Mucosa of rectum (tissue), 2 donors: ENCODE data around the gene SDR42E1.

ENCODE experiments used
- H3K27ac ChIP-seq, 2 donors: one replicate each; pipeline ENCODE4 v1.7.0; 2013; ENCODE audit warnings: inconsistent platforms in 2 of 2, low read depth in 2 of 2, low read length in 2 of 2
- H3K27me3 ChIP-seq, 2 donors: one replicate each; pipeline ENCODE4 v1.7.0; 2013; ENCODE audit warnings: low read length in 2 of 2; ENCODE audit not compliant: control insufficient read depth in 2 of 2, insufficient read depth in 2 of 2
- H3K36me3 ChIP-seq, 2 donors: one replicate each; pipeline ENCODE4 v1.7.0; 2013; ENCODE audit warnings: low read length in 2 of 2; ENCODE audit not compliant: control insufficient read depth in 2 of 2, insufficient read depth in 2 of 2
- H3K4me1 ChIP-seq, 2 donors: one replicate each; pipeline ENCODE4 v1.7.0; 2013; ENCODE audit warnings: low read length in 2 of 2, mild to moderate bottlenecking in 1 of 2; ENCODE audit not compliant: control insufficient read depth in 2 of 2, insufficient read depth in 2 of 2
- H3K4me3 ChIP-seq, 2 donors: one replicate each; pipeline ENCODE4 v1.7.0; 2013; ENCODE audit warnings: low read length in 2 of 2
- H3K9ac ChIP-seq, 2 donors: one replicate each; pipeline ENCODE4 v1.7.0; 2013; ENCODE audit warnings: low read length in 2 of 2, low read depth in 1 of 2, mild to moderate bottlenecking in 1 of 2
- H3K9me3 ChIP-seq, 2 donors: one replicate each; pipeline ENCODE4 v1.7.0; 2013; ENCODE audit warnings: low read length in 2 of 2; ENCODE audit not compliant: control insufficient read depth in 2 of 2
- donor health status: healthy.
- donor health status: Normal muscosa, but diverticular disease.

The SDR42E1 gene

GRCh38 chr16:82008957-82009592 lies 2.2 kb downstream of the SDR42E1 start:
- no peaks in the 10 kb centered on the region for H3K27me3 ChIP-seq
- H3K4me1 ChIP-seq = no peaks in the 10 kb centered on the region
- peaks cover 0 to 2% of the 10 kb centered on the region in 2 donors for H3K9me3 ChIP-seq
- H3K27ac ChIP-seq = no peak overlapping the region
- H3K36me3 ChIP-seq = peaks cover 2 to 5% of the 10 kb centered on the region in 2 donors
- H3K4me3 ChIP-seq = no peak overlapping the region
- H3K9ac ChIP-seq = no peak overlapping the region

GRCh38 chr16:82007189-82007588 lies 4.1 kb downstream of the SDR42E1 start:
- H3K4me3 ChIP-seq = no peak overlapping the region
- no peak overlapping the region for H3K27ac ChIP-seq

GRCh38 chr16:82006036-82006435 lies 5.2 kb downstream of the SDR42E1 start:
- Histone ChIP-seq H3K9me3 (peaks cover 0 to 2% of the 10 kb centered on the region in 2 donors), H3K27me3 (no peaks in the 10 kb centered on the region), H3K36me3 (peaks cover 5 to 7% of the 10 kb centered on the region in 2 donors), H3K9ac (no peak overlapping the region), H3K4me3 (no peak overlapping the region), H3K27ac (no peak overlapping the region), H3K4me1 (no peaks in the 10 kb centered on the region)

More at GRCh38 chr16:82007189-82007588, 4.1 kb downstream of the SDR42E1 start:
- no peak overlapping the region for H3K9ac ChIP-seq
- no peaks in the 10 kb centered on the region for H3K4me1 ChIP-seq
- H3K9me3 ChIP-seq = peaks cover 0 to 2% of the 10 kb centered on the region in 2 donors
- no peaks in the 10 kb centered on the region for H3K27me3 ChIP-seq
- H3K36me3 ChIP-seq = peaks cover 4 to 5% of the 10 kb centered on the region in 2 donors

GRCh38 chr16:82005027-82005830 lies 6.0 kb downstream of the SDR42E1 start:
- no peak overlapping the region for H3K4me3 ChIP-seq
- peaks cover 7 to 8% of the 10 kb centered on the region in 2 donors for H3K36me3 ChIP-seq
- no peaks in the 10 kb centered on the region for H3K27me3 ChIP-seq
- peaks cover 0 to 2% of the 10 kb centered on the region in 2 donors for H3K9me3 ChIP-seq
- no peak overlapping the region for H3K9ac ChIP-seq
- H3K27ac ChIP-seq = no peak overlapping the region
- no peaks in the 10 kb centered on the region for H3K4me1 ChIP-seq

GRCh38 chr16:82004601-82005000 lies 6.7 kb downstream of the SDR42E1 start:
- peaks cover 13 to 15% of the 10 kb centered on the region in 2 donors for H3K36me3 ChIP-seq
- no peak overlapping the region for H3K27ac ChIP-seq
- H3K4me1 ChIP-seq = no peaks in the 10 kb centered on the region
- H3K9ac ChIP-seq = no peak overlapping the region
- H3K9me3 ChIP-seq = peaks cover 0 to 2% of the 10 kb centered on the region in 2 donors
- H3K4me3 ChIP-seq = no peak overlapping the region
- H3K27me3 ChIP-seq = no peaks in the 10 kb centered on the region

- Histone ChIP-seq H3K9me3 (no peaks in the 10 kb centered on the region), H3K27me3 (no peaks in the 10 kb centered on the region), H3K36me3 (peaks cover 20 to 23% of the 10 kb centered on the region in 2 donors), H3K4me3 (no peak overlapping the region), H3K4me1 (no peaks in the 10 kb centered on the region), H3K27ac (no peak overlapping the region), H3K9ac (no peak overlapping the region)
Measured at GRCh38 chr16:82002831-82003230, 8.4 kb downstream of the SDR42E1 start.

- Histone ChIP-seq H3K36me3 (peaks cover 17 to 19% of the 10 kb centered on the region in 2 donors), H3K9me3 (no peaks in the 10 kb centered on the region), H3K9ac (no peak overlapping the region), H3K27me3 (no peaks in the 10 kb centered on the region), H3K4me1 (peaks cover 0 to 4% of the 10 kb centered on the region in 2 donors), H3K4me3 (no peak overlapping the region), H3K27ac (no peak overlapping the region)
Measured at GRCh38 chr16:81997738-81998137, 13.5 kb downstream of the SDR42E1 start.

- Histone ChIP-seq H3K36me3 (peaks cover 13 to 19% of the 10 kb centered on the region in 2 donors), H3K4me3 (no peak overlapping the region), H3K27ac (no peak overlapping the region), H3K4me1 (peaks cover 0 to 4% of the 10 kb centered on the region in 2 donors), H3K9me3 (no peaks in the 10 kb centered on the region), H3K9ac (no peak overlapping the region), H3K27me3 (no peaks in the 10 kb centered on the region)
Measured at GRCh38 chr16:81996664-81997509, 14.4 kb downstream of the SDR42E1 start.

- Histone ChIP-seq H3K36me3 (peaks cover 13 to 19% of the 10 kb centered on the region in 2 donors), H3K27ac (no peak overlapping the region), H3K4me1 (peaks cover 0 to 4% of the 10 kb centered on the region in 2 donors), H3K9ac (no peak overlapping the region), H3K4me3 (no peak overlapping the region), H3K9me3 (no peaks in the 10 kb centered on the region), H3K27me3 (no peaks in the 10 kb centered on the region)
Measured at GRCh38 chr16:81995651-81996050, 15.6 kb downstream of the SDR42E1 start.
